ENCODE measurements around the gene ESYT3.
"Not testable (repeated sequence)": the region's sequence is repeated elsewhere in the genome, so short reads cannot be mapped to it uniquely, and the experiment has no call there.

The ESYT3 gene

DNA sequence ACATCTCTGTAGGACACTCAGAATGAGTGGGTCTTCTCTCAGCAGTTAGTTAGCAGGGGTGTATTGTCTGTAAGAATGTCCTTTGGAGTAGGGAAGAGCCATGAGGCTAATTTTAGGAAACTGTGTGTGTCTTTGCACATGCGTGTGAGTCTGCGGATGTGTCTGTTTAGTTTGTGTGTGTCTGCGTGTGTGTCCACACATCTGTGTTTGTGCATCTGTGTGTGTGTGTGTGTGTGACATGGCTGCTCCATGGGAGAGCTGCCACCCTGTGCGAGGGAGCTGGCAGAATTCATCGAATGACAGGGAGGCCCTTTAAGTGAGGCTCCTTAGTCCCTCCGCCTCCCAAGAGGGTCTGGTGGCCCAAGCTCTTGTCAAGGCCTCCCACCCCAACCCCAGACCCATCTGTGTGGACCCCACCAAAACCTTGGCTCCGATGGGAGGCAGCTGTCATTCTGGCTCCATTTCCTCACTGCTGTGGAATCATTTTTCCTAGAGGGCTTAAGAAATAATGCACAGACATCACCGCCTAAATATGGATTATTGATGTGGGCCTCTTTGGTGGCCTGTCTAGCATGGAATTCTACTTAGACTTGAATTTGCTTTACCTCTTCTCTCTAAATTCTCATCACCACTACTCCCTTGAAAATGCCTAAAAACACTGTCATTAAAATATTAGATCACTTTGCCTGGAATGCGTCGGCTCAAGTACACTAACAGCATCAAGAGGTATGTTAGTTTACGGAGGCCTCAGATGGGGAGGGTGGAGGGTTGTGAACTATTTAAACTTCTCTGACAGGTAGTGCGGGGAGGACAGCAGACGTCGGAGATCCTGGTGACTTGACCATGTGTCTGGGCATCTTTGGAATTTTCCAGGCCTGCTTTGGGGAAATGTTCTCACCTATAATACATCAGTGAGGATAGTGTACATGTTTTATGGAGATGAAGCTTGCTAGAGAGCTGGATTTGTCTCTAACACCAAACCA, 9.4 kb downstream of the ESYT3 start:
- no peak for DNase-seq

DNA sequence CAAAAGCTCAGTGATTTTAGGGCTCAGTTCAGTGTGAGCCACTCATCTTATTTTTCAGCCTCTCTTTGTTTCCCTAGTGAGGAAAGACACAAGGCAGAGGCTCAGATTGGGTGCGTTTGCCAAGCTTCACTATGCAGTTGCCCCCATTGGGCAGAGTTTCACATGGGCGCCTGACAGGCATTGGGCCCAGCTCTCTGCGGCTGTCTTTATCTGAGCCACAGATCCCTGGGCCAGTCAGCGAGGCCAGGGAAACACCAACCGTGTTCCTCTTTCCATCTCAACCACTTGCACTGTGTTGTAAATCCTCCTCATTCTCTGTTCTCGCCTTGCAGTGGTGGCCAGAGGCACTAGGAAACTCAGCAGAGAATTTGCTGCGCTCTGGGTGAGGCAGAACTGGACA, 10.8 kb downstream of the ESYT3 start:
- no peak for DNase-seq

DNA sequence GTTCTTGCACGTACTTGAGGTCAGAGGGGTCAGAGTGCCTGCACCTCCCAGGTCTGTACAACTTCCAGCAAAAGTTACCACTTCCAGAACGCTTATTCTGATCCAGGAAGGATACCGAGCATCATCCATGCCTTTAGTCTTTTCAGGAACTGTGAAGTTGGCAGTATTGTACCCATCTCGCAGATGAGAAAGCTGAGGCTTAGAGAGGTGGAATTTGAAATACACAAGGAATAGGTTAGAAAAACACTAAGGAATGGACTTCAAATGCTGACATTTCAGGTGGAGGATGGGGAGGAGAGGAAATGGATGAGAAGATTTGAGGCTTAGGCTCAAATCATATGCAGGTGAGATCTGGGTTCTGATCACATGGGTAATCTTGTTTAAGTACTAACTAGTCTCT, 11.2 kb downstream of the ESYT3 start:
- DNase-seq: no peak

DNA sequence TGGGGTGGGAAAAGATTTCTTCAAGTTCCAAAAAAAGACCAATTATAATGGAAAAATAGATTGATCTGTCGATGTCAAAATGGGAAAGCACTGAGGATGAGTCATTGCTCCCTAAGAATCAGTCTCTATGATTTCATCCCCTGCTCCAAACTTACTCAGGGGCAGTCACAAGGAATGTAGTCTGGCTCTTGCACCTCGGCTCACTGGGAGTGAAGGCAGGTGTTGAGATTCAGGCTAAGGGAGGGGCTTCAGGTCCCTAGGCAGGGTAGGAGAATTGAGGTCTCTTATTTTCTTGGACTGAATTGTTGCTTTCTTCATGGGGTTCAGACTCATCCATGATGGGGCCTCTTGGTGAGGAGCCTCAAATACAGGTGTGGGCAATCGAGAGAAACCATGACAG, 14.2 kb downstream of the ESYT3 start:
- DNase-seq: no peak

DNA sequence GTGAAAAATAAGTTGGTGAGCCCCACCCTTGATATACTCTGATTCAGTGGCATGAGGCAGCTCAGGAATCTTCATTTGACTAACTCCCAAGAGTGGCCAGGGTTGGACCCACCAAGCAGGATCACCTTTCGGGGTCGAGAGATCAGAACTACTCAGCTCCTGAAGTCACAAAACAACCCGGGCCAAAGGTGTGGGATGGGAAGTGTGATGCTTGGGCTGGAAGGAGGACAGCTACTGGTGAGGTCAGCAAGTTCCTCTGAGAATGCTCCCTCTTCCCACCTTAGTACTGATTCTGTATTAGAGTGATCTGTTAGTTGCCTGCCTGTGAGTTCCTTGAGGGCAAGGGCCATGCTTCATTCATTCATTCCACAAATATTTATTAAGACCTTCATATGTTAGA, 15.1 kb downstream of the ESYT3 start:
- no peak for DNase-seq

DNA sequence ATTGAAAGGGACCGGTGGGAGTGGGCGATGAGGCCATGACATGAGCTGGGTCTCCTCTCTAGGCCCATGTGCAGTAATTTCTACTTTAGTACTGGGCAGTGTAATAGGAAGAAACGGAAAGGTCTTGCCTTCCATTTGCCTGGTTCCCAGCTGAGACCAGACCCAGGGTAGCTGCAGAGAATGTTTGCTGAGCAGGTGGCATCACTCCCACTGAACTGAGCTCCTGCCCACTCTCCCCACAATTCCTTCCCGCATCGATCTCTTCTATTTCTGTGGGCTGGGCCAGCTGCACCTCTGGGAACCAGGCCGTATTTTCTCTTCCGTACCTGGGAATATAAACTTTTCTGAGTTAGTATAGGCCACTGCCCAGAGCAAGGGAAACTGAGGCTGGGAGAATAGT, 15.8 kb downstream of the ESYT3 start:
- DNase-seq: no peak

DNA sequence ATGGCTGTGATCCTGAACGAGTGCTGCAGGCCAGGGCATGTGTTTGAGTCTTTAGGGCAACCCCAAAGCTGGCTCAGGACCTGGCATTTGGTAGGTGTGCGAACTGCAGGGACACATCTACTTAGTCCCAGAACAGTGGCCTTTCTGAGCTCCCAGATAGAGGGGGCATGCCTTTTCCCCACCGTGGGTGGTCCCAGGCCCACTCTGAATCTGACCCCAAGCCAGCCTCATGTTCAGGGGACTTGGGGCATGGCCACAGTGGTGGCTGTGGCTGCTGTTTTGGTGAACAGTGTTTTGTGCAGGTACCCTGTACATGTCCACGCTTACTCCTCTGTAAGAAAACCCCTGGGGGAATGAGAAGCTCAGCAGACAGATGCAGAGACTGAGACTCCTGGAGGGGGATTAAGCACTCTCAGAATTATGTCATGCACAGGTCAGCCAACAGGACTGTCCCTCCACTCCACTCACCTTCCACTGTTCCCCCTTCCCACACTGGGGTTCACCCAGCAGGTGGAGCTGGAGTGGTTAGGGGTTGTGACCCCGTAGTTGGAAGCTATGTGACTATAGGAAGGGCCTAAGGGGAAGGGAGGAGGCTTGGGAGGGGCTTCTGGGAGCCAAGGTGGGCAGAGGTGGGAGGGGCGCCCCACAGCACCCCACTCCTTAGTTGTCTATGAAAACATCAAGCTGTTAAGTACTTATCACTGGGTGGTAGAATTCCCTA, 16.4 kb downstream of the ESYT3 start:
- DNase-seq: no peak

DNA sequence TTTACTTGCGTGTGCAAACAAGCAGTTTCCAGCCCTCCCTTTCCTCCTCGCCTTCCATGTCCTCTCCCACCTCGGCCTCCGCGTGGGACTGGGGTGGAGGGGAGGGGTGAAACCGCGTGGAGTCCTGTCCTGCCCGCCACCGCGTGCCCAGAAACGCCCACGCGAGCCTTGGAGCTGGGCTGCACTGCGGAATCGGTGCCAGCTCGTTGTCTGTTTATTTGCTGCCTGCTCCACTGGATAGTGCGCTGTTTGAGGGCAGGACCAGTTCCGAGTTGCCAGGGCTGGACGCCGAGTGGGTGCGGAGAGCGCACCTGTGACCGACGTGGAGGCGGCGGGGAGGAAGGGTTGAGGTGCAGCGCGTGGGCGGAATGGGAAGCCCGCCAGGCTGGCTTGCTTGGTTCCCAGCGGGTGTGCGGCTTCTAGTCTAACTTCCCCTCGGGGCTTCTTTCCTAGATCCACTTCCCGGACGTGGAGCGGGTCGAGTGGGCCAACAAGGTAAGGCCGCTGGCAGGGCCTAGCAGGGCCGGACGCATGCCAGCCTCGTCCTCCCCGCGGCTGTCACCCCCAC, 17.3 kb downstream of the ESYT3 start:
- DNase-seq: no peak

DNA sequence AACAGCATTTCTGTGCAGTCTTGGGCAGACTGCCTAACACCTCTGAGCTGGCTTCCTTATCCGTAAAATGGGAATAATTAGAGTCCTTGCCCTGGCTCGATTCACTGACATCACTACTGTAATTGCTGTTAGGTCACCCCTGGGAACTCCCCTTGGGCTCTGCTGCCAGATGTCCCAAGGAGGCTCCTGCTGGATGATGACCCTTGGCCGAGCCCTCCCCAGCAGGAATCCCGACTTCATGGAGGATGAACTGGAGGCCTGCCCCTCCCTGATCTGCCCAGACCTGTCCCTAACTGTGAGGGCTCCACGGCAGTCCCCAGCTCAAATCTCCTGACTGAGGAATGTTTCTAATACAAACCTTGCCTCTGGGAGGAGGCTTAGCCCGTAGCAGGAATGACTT, 18.0 kb downstream of the ESYT3 start:
- no peak for DNase-seq

DNA sequence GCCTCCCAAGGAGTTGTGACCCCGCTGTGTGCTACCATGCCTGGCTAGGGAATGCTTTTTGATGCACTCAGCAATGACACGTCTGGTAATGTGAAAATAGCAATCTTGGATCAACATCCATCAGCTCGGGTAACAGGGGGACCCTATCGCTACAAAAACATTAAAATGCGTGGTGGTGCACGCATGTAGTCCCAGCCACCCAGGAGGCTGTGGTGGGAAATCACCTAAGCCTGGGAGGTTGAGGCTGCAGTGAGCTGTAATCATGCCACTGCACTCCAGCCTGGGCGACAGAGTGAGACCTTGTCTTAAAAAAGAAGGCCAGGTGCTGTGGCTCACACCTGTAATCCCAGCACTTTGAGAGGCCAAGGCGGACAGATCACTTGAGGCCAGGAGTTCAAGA, 19.5 kb downstream of the ESYT3 start:
- not testable (repeated sequence) for DNase-seq

DNA sequence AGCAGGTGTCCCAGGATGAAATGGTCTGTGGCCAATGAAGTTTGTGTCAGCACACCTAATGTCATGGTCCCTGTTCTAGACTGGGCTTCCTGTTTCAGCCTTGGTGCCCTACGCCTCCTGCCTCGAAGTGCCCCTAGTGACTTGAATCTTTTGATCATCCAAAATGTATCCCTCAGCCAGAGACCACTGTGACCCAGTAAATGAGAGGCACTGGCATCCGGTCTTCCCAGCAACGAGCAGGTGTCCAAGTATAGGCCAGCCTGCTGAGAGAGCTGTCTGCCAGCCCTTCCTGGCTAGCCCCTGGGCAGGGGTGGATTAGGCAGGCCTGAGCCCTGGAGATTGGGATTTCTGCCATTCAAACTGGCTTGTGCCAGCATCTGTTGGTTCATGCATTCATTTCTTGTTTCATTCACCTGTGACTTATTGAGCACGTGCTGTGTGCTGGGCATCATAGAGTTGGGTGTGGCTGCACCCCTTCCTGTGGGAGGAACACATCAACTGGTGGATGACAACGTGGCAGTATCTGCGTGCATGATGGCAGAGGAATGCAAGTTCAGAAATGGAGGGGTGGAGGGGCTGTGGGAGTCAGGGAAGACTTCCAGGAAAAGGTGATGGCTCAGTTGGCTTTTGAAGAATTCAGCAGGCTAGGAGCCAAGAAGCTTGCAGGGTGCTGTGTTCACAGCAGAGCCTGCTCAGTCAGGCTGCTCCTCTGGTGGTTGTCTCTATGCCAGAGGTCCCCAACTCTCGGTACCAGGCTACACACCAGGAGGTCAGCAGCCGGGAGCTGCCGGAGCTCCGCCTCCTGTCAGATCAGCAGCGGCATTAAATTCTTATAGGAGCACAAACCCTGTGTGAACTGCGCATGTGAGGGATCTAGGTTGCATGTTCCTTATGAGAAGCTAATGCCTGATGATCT, 21.6 kb downstream of the ESYT3 start:
- peak; percentile 14 for DNase-seq

DNA sequence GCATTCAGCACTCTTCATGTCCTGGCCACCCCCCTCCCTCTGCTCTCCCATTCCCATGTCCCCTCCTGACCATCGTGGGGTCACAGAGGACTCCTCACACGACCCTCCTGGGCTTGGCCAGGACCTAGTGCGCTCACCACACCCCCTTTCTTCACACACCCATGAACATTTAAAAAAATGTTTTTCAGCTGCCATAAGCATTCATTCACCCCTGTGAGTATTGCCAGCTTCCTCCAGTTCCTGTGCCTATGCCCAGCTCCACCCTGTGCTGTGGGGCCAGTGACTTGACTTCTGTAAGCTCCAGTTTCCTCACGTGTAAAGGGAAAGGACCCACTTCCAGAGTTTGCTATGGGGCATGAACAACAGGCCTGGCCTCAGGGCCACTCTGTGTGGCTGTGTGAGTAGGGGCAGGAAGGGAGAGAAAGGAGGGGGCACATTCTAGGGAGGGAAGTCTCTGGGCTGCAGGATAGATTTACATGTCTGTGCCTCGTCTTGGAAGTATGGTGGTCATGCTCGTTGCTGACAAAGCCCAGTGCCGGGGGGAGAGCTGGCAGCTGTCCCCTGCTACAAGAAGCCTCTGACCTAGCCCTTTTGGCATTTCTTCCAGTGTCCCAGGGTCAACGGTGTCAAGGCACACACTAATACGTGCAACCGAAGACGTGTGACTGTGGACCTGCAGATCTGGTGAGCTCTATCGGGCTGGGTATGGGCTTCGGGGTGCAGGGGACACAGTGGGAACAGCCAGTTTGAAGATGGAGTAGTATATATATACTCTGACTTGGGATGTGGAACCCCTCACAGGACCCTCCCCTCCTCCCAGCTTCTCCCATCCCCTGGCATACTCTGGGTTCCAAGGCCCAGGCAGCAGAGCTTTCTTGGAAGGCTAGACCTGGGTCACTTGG, 22.8 kb downstream of the ESYT3 start:
- DNase-seq: no peak

DNA sequence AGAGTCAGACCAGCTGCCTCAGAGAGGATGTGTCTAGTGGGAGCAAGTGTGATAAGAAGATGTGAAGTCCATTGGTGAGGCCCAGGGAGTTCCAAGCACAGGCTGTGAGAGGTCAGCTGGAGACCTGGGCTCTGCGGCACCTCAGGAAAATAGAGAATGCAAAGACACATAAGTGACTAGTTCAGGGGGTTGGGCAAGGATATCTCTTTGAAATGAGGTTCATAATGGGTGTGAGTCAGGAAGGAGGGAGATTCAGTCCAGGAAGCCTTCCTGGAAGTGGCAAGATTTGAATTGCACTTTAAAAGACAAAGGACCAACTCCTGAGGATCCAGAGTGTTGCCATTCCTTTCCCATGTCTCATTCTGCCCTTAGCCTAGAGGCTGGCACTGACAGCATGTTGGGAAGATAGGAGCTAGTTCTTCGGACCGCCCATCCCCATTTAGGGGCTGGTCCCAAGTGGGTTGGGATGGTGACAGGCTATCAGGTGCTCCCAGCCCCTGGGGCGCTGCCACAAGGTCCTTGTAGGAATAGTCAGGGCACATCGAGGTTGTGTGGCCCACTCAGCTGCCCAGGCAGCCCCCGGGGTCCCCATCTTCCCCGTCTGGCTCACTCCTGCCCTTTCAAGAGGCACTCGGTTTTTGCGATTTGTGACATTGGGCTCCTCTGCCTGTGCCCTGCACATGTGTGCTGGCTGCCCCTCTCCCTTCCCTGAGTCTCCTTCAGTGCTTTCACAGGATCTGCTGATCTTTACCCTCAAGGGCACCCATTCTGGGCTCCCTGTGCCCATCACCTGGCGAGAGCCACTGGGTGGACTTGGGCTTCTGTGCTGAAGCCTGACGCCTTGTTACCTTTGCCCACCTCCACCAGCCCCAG, 23.7 kb downstream of the ESYT3 start:
- no peak for DNase-seq

DNA sequence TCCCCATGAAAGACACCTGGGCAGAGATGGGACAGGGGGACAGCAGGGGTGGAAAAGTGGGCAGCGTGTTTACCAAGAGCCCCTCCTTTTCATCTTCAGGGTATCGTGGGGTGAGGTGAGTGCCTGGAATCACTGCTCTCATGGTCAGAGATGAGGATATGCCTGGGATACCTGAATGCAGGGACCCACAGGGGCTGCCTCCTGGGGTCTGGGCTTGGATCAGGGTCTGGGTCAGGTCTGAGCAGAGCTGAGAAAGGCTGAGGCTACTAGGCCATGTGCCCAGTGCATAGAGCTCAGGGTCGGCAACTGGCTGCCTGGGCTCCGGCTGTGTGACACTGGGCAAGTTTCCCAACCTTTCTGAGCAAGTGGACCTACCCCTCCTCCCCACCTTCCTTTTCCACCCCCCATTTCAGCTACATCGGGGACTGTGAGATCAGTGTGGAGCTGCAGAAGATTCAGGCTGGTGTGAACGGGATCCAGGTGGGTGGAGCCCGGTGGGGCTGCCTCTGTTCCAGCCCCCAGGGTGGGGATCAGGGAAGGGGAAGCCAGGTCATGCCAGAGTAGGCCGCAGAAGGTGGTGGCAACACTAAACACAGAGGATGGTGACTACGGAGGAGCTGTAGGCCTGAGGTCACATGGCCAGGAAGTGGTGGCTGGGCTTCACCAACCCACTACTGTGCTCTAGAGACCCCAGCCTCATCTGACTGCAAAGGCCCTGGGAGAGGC, 24.5 kb downstream of the ESYT3 start:
- no peak for DNase-seq

DNA sequence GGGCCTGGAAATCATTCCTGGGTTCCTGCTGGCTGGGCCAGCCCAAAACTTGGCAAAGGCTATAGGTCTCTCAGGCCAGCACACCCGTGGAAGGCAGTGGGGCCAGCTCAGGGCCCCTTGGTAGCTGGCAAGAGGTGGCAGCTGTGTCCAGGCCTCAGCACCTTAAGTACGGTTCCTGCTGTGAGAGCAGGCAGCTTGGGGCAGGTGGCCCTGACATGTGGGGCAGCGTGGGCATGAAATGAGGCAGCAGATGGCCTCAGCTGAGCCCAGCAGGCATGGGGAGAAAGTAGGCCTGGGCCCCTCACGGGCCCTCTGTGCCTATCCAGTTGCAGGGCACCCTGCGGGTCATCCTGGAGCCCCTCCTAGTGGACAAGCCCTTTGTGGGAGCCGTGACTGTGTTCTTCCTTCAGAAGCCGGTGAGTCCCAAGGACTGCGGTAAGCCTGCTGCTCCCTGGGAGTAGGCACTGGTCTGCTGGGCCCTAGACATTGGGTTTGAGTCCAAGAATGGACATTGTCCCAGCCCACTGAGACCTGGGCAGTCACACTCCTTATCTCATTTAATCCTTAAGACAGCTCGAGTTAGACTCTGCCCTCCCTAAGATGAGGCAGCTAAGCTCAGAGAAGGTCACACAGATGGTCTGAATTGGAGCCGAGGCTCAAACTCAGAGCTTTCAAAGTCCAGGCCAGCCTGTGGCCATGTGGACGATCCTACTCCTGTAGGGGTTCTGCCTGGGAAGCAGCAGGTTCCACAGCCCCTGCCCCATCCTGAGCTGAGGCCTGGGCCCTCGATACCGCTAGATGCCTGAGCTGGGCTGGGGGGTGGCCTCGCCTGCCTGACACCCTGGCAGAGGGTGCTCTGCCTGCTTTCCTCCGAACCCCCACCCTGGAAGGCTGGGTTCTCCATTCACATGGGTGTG, 25.5 kb downstream of the ESYT3 start:
- DNase-seq: no peak

DNA sequence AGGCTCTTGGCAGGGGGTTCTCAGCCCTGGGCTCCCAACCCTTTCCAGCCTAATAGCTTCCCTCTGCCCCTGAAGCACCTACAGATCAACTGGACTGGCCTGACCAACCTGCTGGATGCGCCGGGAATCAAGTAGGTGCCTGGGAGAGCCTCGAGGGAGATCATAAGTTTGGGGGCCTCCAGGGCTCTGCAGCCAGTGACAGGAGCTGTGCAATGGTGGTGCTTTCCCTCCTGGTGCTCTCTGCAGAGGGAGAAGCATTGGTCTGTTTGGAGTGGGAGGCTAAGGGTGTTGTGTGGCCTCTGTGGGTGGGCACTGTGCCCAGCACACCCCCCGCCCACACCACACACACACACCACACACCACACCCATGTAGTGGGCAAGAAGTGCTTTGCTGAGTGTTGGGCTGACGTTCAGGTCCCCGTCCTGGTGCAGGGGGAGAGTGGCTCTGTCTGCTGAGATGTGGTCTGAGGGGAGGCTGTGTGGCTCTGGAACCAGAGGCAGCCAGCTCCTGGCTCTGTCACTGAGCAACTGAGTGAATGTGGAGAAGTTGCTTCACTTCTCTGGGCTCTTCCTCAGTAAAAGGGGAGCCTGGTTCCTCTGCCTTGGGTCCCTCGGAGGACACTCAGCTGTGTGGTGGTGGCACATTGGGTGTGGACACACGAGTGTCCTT, 26.3 kb downstream of the ESYT3 start:
- DNase-seq: no peak

DNA sequence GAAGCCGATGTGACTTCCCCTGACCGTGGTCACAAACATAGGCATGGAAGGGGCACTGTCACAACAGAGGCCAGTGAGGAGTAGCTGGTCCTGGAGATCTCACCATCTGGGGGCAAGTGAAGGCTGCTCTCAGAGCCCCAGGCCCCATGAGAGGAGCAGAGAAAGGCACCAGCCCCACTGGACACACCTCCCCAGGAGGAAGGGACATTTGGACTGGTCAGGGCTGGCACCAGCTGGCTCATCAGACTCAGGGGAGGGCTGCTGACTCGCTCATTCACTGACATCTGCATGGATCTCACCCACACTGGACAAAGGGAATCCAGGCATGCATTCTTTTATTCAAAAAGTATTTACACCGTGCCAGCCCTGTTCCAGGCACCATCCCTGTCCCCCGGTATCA, 26.8 kb downstream of the ESYT3 start:
- DNase-seq: no peak

DNA sequence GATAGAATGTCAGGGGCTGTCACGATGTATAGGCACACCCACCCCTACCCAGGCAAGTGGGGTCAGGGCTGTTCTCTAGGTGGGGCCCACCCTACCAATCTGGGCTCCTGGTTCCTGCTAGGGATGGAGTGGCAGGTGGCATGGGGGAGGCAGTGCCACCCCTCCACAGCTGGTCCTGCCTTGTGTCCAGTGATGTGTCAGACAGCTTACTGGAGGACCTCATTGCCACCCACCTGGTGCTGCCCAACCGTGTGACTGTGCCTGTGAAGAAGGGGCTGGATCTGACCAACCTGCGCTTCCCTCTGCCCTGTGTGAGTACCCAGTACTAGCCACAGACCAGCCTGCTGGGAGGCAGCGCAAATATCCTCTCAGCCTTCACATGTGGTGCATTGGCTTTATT, 27.5 kb downstream of the ESYT3 start:
- no peak for DNase-seq
